Measurements from ENCODE around the gene MYO10.

GRCh38 chr5:16970826-16971225, 34.7 kb upstream of the MYO10 start:
- TF ChIP-seq, protein P1, sequence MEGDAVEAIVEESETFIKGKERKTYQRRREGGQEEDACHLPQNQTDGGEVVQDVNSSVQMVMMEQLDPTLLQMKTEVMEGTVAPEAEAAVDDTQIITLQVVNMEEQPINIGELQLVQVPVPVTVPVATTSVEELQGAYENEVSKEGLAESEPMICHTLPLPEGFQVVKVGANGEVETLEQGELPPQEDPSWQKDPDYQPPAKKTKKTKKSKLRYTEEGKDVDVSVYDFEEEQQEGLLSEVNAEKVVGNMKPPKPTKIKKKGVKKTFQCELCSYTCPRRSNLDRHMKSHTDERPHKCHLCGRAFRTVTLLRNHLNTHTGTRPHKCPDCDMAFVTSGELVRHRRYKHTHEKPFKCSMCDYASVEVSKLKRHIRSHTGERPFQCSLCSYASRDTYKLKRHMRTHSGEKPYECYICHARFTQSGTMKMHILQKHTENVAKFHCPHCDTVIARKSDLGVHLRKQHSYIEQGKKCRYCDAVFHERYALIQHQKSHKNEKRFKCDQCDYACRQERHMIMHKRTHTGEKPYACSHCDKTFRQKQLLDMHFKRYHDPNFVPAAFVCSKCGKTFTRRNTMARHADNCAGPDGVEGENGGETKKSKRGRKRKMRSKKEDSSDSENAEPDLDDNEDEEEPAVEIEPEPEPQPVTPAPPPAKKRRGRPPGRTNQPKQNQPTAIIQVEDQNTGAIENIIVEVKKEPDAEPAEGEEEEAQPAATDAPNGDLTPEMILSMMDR (IDR thresholded peaks at IDR 0.05), result no peak
- no peak for TF ChIP-seq POLR2A (IDR thresholded peaks at IDR 0.05)
